Skeletal muscle tissue (tissue), 4 donors: ENCODE results near the gene RHOBTB1. TPM values are rescaled to one million over a fixed set of nuclear protein-coding genes. Genes with fewer than 3 reads are reported as not detected.
"Not testable (repeated sequence)": the region's sequence is repeated elsewhere in the genome, so short reads cannot be mapped to it uniquely, and the experiment has no call there.

Experiments
- H3K27ac ChIP-seq: one replicate; pipeline ENCODE4 v1.7.0; 2013; ENCODE audit warnings: mild to moderate bottlenecking, low read depth, low read length, inconsistent platforms
- H3K27me3 ChIP-seq, 3 donors: one replicate each; pipeline ENCODE4 v1.7.0; 2013; ENCODE audit warnings: low read length in 3 of 3; ENCODE audit not compliant: control insufficient read depth in 3 of 3, insufficient read depth in 3 of 3
- H3K36me3 ChIP-seq, 3 donors: one replicate each; pipeline ENCODE4 v1.7.0; 2013; ENCODE audit warnings: low read length in 3 of 3; ENCODE audit not compliant: control insufficient read depth in 3 of 3, insufficient read depth in 3 of 3
- H3K4me1 ChIP-seq, 3 donors: one replicate each; pipeline ENCODE4 v1.7.0; 2013; ENCODE audit warnings: low read length in 3 of 3, mild to moderate bottlenecking in 3 of 3; ENCODE audit not compliant: control insufficient read depth in 3 of 3, insufficient read depth in 3 of 3
- H3K4me3 ChIP-seq, 3 donors: one replicate each; pipeline ENCODE4 v1.7.0; 2013; ENCODE audit warnings: low read length in 3 of 3
- H3K9ac ChIP-seq, 3 donors: one replicate each; pipeline ENCODE4 v1.7.0; 2013; ENCODE audit warnings: low read length in 3 of 3, mild to moderate bottlenecking in 3 of 3, moderate library complexity in 2 of 3, low read depth in 1 of 3
- H3K9me3 ChIP-seq, 3 donors: one replicate each; pipeline ENCODE4 v1.7.0; 2013; ENCODE audit warnings: low read length in 3 of 3; ENCODE audit not compliant: control insufficient read depth in 3 of 3
- total RNA-seq: library from RNA; depleted of rRNA; stranded (reverse); fragments of >200 nt; gene quantifications from one replicate; pipeline ENCODE4 v1.2.3, GENCODE V29; 2014
- donor health status: Osteomylitis.

Gene RHOBTB1
- total RNA-seq, 1 donor from 2014 or later: 29.2 TPM

DNA sequence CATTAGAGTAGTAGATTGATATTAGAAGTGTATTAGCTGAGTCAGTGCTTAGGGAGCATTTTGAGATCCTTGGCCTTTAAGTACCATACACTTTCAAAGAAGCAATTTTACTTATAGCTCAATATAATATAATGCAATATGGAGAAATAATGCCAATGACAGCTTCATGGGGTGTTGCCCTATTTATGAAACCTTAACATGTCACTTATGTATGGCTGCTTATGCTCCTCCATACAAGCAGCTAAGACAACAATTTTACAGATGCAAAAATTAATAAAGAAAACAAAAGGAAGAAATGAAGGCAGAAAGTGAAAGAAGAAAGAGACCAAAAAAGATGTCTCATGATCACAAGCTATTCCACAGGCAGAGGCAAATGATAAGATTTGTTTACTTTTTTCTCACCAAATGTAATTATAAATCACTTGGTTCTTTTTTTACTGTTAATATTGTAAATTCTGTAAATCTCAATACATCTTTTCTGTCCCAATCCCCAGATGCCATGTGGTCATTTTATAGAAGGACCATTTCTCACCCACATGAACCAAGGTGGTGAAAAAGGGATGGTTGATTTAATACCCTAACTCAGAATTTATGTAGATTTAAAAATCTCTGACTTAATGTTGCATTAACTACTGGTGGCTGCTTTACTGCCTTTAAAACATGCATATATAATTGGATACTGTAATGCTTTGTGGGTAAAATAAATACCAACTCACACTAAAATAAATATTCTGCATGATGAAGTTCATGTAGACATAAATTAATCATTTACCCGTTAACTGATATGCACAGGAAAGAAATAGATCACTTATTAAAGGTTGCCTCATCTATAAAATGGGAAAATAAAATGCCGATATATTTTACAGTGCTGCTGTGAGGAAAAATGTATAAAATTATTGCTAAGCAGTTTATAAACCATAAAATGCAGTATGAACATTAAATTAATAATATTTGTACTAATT is 33.5 kb upstream of the RHOBTB1 start:
- Histone ChIP-seq H3K4me1 (no peaks in the 10 kb centered on the region), H3K9ac (no peak overlapping the region), H3K27me3 (no peaks in the 10 kb centered on the region), H3K36me3 (no peaks in the 10 kb centered on the region), H3K4me3 (no peak overlapping the region), H3K9me3 (no peaks in the 10 kb centered on the region), H3K27ac (no peak overlapping the region)

DNA sequence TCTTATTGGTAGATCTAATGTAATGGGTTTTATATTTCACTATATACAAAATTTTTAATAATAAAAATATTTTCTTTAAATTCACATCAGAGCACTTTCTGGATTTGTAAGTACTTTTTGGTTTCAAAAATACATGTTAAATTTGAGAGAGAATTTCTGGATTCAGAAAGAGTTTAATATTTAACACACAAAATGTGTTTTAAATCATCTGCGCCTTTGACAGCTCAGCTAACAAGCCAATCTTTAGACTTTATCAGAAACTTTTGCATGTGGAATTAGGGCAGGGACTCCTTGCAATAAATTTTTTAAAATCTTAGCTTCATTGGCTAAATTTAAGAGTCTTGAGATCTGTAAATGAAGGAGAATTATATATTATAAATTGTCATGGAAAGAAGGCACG is 32.7 kb upstream of the RHOBTB1 start:
- Histone ChIP-seq H3K4me3 (no peak overlapping the region), H3K27me3 (no peaks in the 10 kb centered on the region), H3K4me1 (no peaks in the 10 kb centered on the region)

DNA sequence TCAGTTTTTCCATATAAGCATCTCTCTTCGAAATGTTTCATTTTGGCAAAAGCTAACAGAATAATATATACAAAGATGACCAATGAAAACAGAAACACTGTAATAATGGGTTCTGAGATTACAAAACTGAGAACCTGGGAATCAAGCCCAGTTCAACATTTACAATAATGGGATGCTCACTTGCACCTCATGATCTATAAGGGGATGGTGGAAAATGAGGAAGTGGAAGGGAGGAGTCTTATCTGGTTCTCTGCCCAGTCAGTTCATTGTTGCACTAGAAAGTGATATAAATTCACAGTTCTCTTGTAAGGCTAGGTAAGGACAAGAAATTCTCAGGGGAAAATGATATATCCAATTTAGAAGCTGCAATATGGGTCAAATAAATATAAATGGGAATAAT is 31.7 kb upstream of the RHOBTB1 start:
- no peak overlapping the region for H3K4me3 ChIP-seq
- H3K4me1 ChIP-seq: no peaks in the 10 kb centered on the region
- no peaks in the 10 kb centered on the region for H3K9me3 ChIP-seq
- H3K36me3 ChIP-seq: no peaks in the 10 kb centered on the region
- H3K27ac ChIP-seq: no peak overlapping the region
- no peak overlapping the region for H3K9ac ChIP-seq
- H3K27me3 ChIP-seq: no peaks in the 10 kb centered on the region

More for the DNA sequence above, 32.7 kb upstream of the RHOBTB1 start:
- H3K9ac ChIP-seq: no peak overlapping the region
- H3K36me3 ChIP-seq: no peaks in the 10 kb centered on the region
- no peak overlapping the region for H3K27ac ChIP-seq
- H3K9me3 ChIP-seq: no peaks in the 10 kb centered on the region

DNA sequence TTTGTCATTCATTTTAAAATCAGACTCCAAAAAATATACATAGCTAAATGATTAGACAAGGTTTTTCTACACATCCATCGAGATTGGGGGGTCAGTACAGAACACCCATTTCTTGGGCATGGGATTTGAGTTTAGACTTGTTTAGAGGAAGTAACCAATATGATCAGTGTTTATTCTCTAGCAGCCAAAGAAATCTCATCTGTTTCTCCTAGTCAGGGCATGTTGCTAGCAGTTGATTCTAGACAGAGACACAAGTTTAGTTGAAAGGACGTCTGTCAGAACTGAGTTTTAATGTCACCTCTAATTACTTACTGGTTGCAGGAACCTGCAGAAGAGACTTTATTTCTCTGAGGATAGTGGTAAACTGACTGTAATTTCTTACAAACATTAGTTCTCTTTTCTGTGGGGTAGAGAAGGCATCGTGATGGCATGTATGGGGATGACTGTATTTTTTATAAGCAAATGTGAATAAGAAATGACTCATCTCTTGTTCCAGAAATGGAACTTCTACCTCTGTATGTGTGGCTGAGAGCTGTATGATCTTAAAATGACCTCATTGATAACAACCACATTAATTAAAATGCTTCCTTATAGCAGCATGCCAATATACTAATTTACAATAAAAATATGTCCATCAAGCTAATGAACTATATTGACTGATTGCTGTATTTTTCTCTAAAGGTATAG is 30.6 kb upstream of the RHOBTB1 start:
- Histone ChIP-seq H3K9ac (no peak overlapping the region), H3K4me3 (no peak overlapping the region), H3K9me3 (no peaks in the 10 kb centered on the region)

DNA sequence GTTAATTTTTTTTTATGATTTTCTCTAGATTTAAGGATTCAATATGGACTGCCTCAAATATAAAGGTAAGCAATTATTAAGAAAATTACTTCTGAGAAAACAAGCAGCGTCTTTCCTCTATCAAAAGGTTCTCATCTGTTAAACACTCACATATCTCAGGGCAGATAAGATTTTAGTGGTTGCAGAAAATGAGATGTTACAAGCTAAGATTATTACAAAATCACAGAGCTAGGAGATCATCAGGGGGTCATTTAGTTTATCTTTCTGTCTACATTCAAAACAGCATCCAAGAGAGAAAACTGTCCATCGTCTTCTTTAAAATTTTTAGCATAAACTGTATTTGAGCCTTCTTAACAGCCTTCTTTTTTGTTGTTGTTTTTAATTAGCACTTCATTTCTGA is 29.1 kb upstream of the RHOBTB1 start:
- no peak overlapping the region for H3K4me3 ChIP-seq
- no peaks in the 10 kb centered on the region for H3K9me3 ChIP-seq
- no peak overlapping the region for H3K27ac ChIP-seq
- H3K9ac ChIP-seq: no peak overlapping the region
- H3K4me1 ChIP-seq: no peaks in the 10 kb centered on the region
- no peaks in the 10 kb centered on the region for H3K36me3 ChIP-seq
- no peaks in the 10 kb centered on the region for H3K27me3 ChIP-seq

More for the DNA sequence above, 30.6 kb upstream of the RHOBTB1 start:
- H3K4me1 ChIP-seq: no peaks in the 10 kb centered on the region
- H3K36me3 ChIP-seq: no peaks in the 10 kb centered on the region
- no peak overlapping the region for H3K27ac ChIP-seq
- no peaks in the 10 kb centered on the region for H3K27me3 ChIP-seq

DNA sequence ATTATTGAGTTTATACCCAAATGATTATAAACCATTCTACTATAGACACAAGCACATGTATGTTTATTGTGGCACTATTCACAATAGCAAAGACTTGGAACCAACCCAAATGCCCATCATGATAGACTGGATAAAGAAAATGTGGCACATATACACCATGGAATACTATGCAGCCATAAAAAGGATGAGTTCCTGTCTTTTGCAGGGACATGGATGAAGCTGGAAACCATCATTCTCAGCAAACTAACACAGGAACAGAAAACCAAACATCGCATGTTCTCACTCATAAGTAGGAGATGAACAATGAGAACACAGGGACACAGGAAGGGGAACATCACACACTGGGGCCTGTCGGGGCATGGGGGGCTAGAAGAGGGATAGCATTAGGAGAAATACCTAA is 28.2 kb upstream of the RHOBTB1 start:
- H3K27me3 ChIP-seq, H3K4me3 ChIP-seq, H3K27ac ChIP-seq, H3K9ac ChIP-seq, H3K9me3 ChIP-seq, H3K4me1 ChIP-seq, H3K36me3 ChIP-seq: not testable (repeated sequence)

DNA sequence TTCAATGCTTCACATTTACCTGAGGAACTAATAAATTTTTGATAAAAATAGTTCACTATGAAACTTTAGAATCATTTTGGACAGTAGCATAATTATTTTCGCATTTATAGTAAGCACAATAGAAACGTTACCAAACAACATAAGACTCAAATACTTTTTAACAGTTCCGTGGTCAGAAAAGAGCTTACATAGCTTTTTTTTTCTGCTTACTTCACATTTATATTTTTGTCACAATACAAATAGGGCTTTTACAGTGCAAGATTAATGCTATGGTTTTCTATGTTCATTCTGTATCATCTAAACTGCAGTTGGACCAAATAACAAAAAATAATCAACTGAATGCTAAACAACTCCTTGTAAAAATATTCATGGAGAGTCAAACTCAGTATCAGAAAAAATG is 26.5 kb upstream of the RHOBTB1 start:
- Histone ChIP-seq H3K27ac (no peak overlapping the region), H3K4me3 (no peak overlapping the region), H3K9me3 (no peaks in the 10 kb centered on the region), H3K27me3 (no peaks in the 10 kb centered on the region), H3K4me1 (no peaks in the 10 kb centered on the region), H3K36me3 (no peaks in the 10 kb centered on the region), H3K9ac (no peak overlapping the region)

DNA sequence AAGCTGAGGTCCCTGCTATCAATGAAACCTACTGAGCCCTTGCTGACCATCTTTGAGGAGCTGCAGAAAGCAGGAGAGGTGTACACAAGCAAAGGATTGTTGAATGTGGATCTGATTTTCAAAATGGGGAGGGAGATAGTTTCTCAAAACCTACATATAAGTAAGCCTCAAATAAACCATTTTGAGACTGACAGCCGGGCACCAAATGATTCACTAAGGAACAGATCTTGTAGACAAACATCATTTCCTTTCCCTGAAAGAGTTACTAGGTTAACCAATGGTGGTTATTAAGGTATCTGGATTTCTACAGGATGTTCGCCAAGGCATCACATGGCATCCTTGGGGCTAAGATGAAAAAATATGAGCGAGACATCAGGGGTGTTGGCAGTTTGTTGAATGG is 24.5 kb upstream of the RHOBTB1 start:
- Histone ChIP-seq H3K4me1 (peaks cover 3 to 4% (median 4%) of the 10 kb centered on the region in 3 donors), H3K4me3 (no peak overlapping the region), H3K27ac (no peak overlapping the region), H3K36me3 (no peaks in the 10 kb centered on the region), H3K9ac (no peak overlapping the region), H3K27me3 (no peaks in the 10 kb centered on the region), H3K9me3 (no peaks in the 10 kb centered on the region)

DNA sequence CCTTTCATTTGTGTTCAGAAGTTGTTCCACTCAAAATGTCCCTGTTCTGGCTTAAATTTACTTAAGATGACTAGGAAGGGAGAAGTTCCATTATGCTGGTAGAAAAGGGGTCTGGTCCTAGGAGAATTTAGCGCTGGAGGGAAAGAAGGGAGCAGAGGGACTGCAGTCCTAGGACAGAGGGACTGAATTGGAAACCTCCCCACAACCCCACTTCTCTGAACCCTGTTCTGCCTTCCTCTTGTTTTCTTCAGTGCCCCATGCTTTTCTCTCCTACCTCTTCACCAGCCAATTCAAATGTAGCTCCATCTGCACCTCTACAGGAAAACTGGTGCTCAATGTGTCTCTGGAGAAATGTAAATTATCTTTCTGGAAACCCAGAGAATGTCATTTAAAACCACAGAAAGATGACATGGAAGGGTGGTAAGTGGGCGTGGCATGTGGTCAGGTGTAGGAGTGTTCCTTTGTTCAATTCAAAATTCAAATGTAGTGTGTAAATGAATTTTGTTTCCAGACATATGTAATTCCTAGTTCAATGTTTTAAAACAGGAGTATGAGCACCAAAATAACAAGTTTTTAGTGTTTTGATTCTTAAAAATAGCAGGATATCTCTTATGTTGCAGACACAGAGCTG is 24.0 kb upstream of the RHOBTB1 start:
- no peak overlapping the region for H3K27ac ChIP-seq
- H3K4me1 ChIP-seq: peaks cover 3 to 6% (median 4%) of the 10 kb centered on the region in 3 donors
- no peaks in the 10 kb centered on the region for H3K36me3 ChIP-seq
- H3K9ac ChIP-seq: no peak overlapping the region
- H3K4me3 ChIP-seq: no peak overlapping the region
- no peaks in the 10 kb centered on the region for H3K27me3 ChIP-seq
- H3K9me3 ChIP-seq: no peaks in the 10 kb centered on the region

DNA sequence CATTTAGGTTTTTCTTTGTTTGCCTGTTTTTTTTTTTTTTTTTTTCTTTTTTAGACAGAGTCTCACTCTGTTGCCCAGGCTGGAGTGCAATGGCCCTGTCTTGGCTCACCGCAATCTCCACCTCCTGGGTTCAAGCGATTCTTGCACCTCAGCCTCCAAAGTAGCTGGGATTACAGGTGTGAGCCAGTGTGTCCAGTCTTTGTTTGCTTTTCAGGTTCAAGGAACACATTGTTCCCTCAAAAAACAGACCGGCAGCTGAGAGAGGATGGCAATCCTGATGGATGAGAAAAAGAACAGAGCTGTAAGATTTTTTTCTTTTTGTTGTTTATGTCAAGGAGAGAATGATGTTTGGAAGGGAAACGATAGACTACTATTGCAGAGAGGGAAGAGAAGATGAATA is 23.3 kb upstream of the RHOBTB1 start:
- Histone ChIP-seq H3K4me1 (peaks cover 3 to 6% (median 4%) of the 10 kb centered on the region in 3 donors), H3K9ac (no peak overlapping the region), H3K9me3 (no peaks in the 10 kb centered on the region), H3K27me3 (no peaks in the 10 kb centered on the region), H3K27ac (no peak overlapping the region), H3K4me3 (no peak overlapping the region), H3K36me3 (no peaks in the 10 kb centered on the region)
